SK-N-SH treated with all-trans-retinoic acid at 6 μM for 48 hours (cell line): ENCODE measurements around the gene CAMKMT.

Experiments used
- ARNTL ChIP-seq: fragments of 450-650 bp; formaldehyde crosslinking; IDR thresholded peaks from 2 replicates; pipeline ENCODE4 v1.5.0; 2020; ENCODE audit warnings: low read depth, mild to moderate bottlenecking, moderate library complexity, borderline replicate concordance
- BACH2 ChIP-seq: fragments of 250-450 bp; sonication (Bioruptor Pico); IDR thresholded peaks from 2 replicates; pipeline ENCODE4 v1.9.0; 2021; ENCODE audit warnings: mild to moderate bottlenecking, borderline replicate concordance
- CSDC2 ChIP-seq: fragments of 250-450 bp; sonication (Bioruptor Pico); IDR thresholded peaks from 2 replicates; pipeline ENCODE4 v1.5.0; 2020; ENCODE audit warnings: mild to moderate bottlenecking, moderate library complexity
- ISL1 ChIP-seq: fragments of 250-450 bp; sonication (Bioruptor Pico); IDR thresholded peaks from 2 replicates; pipeline ENCODE4 v2.1.2; 2022; ENCODE audit warnings: mild to moderate bottlenecking, moderate library complexity
- RARB ChIP-seq: fragments of 250-450 bp; sonication (Bioruptor Pico); IDR thresholded peaks from 2 replicates; pipeline ENCODE4 v1.8.0; 2021; ENCODE audit warnings: mild to moderate bottlenecking, moderate library complexity
- SNAI2 ChIP-seq: fragments of 250-450 bp; sonication (Bioruptor Pico); IDR thresholded peaks from 2 replicates; pipeline ENCODE4 v1.5.0; 2020; ENCODE audit warnings: mild to moderate bottlenecking, moderate library complexity
- TSHZ2 ChIP-seq: fragments of 250-450 bp; sonication (Bioruptor Pico); IDR thresholded peaks from 2 replicates; pipeline ENCODE4 v1.5.0; 2020; ENCODE audit warnings: mild to moderate bottlenecking, moderate library complexity
- ZFP3 ChIP-seq: fragments of 250-450 bp; sonication (Bioruptor Pico); IDR thresholded peaks from 2 replicates; pipeline ENCODE4 v1.5.0; 2020; ENCODE audit warnings: mild to moderate bottlenecking, moderate library complexity
- ZNF565 ChIP-seq: fragments of 450-650 bp; formaldehyde crosslinking; conservative IDR thresholded peaks from 2 replicates; pipeline ENCODE4 v1.5.0; 2020; ENCODE audit warnings: low read depth, mild to moderate bottlenecking, moderate library complexity

- TF ChIP-seq ISL1 (CRISPR knock-in tag) (no peak), ARNTL (CRISPR knock-in tag) (no peak), SNAI2 (CRISPR knock-in tag) (no peak), CSDC2 (CRISPR knock-in tag) (no peak), TSHZ2 (CRISPR knock-in tag) (no peak), ZNF565 (CRISPR knock-in tag) (no peak), BACH2 (no peak), ZFP3 (no peak), RARB (CRISPR knock-in tag) (no peak)
Observed at GRCh38 chr2:44813658-44814057, 451.9 kb downstream of the CAMKMT start.
